GM03348 (cell line): ENCODE results near the gene TRPV5.

ENCODE experiments used
- DNase-seq: peaks from one replicate; pipeline ENCODE4 v3.0.0; 2012; ENCODE audit warnings: low spot score

TRPV5 gene

DNA sequence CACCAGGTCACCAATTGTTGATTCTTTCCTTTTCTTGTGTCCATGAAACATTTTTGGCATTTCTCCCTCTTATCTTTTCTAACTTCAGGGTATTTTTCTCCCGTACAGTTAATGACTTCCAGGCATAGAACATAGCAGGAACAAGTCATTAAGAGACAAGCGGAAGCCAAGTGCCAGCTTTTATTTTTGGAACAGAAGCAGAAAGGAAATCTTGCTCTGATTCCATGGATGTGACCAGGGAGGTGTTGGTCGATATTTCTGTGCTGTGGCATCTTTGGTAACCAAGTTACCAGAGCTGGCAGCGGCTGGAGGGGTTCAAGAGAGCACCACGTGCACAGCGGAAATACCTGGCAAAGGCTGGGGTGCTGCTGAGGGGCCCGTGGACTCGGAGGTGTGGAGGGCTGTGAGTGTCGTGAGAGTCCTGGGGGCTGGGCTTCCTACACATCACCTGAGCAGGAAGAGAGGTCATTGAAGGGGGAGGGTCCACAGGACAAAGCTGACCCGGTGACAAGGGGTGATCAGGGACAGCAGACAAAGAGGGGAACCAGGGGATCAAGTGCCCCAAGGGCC lies 7.5 kb upstream of the TRPV5 start:
- no peak for DNase-seq

DNA sequence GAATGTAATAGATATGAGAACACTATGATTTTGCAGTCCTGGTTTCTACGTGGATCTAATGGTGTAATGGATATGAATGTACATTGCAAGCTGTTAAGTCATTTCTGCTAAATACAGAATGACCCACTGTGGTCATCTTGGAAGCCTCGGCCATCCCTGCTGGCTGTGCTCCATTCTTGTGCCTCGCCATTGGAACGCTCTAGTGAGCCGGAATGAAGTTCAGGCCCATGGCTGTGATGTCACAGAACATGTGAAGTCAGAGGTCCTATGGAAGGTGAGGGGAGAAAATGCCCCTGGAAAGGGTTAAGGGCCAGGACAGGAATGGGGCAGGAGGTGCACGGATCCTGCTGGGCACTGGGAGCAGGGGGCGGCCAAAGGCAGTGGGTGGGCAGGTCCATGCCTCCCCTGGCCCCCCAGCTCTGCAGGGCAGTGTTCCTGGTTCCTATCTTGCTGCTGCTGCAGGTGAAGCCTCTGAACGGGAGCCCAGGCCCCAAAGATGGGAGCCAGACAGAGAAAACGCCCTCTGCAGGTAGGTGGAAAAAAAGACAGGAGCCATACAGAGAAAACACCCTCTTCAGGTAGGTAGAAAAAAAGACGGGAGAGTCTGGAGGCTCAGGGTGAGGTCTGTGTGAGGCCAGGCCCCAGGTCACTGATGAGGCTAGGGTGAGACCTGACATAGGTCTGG lies 5.8 kb upstream of the TRPV5 start, which contains the start of gene LLCFC1:
TSS of gene LLCFC1 (plus strand) at position 259 of the 685 bp plus-strand sequence. CDS start at position 397, 138 bp downstream.
- DNase-seq = no peak

DNA sequence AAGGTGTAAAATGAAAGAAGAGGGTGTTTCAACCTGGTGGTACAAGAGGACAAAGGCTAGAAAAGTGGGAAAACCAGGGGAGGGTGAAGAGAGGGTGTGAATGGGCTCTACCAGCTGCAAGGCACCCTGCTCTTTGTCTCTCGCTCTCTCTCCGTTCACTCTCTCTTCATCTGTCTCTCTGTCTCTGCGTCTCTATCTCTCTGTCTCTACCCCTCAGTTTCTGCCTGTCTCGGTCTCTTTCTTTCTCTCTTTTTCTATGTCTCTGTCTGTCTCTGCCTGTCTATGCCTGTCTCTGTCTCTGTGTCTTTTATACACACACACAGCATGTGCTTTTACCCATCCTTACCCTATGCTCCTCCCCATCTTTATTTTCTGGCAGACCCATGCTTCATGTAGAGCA lies 5.1 kb upstream of the TRPV5 start:
- no peak for DNase-seq

DNA sequence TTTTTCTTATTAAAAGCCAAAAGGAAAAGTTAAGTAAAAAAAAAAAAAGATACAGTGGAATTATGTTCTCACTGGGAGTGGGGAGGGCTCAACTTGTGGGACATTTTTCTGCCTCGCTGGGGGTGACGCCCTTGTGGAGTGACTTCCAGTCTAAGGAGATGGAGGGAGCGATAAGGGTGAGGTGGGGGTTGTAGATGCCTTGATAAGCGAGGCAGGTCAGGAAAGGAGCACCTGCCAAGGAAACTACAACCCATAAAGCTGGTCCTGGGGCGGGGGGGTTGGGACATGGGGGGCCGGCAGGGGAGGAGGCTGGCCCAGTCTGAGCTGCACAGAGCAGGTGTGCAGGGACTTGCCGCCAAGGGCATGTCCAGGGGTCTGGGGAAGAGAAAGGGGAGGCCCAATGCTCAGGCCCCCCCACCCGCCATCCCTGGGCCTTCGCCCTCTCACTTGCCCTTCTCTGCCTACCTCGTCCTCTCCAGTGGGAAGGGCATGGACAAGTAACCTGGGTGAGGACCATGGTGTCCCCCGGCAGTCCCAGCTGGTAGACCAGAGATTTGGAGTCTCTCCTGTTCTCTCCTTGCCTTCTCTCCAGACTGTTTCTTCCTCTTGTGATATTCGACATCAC lies 2.5 kb upstream of the TRPV5 start:
- no peak for DNase-seq

DNA sequence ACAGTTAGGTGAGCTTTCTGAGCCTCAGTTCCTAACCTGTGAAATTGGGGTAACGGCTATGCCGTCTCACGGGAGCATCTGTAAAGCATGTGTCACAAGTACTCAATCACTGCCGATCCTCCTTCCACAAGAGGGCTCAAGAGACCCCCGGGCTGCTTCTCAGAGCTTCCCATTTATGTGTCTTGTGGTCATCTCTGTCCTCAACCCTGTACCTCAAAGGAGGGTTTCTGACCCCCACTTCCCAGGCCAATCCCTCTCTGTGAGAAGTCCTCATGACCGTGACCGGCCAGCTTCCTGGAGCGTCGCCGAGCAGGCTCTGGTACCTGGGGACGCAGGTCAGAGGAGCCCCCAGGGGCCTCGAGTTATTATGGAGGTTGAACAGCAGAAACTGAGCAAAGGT lies 510 bp upstream of the TRPV5 start:
- no peak for DNase-seq

DNA sequence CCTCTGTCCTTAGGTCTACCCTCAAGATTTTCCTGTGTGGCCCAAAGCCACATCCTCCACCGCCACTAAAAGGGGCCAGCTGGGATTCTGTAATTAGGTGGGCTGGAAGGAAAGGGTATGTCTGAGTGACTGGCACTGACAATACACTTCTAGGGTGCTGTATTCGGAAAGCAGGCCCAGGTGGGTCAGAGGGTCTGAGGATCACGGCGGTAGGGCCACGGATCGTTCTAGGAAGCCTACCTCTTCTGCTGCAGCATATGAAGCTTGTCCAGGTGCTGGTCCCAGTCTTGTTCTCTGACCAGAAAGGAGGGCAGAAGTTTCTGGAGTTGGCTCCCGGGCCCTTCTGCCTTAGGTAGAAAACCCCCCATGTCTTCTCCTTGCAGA lies 462 bp downstream of the TRPV5 start:
- DNase-seq = no peak

DNA sequence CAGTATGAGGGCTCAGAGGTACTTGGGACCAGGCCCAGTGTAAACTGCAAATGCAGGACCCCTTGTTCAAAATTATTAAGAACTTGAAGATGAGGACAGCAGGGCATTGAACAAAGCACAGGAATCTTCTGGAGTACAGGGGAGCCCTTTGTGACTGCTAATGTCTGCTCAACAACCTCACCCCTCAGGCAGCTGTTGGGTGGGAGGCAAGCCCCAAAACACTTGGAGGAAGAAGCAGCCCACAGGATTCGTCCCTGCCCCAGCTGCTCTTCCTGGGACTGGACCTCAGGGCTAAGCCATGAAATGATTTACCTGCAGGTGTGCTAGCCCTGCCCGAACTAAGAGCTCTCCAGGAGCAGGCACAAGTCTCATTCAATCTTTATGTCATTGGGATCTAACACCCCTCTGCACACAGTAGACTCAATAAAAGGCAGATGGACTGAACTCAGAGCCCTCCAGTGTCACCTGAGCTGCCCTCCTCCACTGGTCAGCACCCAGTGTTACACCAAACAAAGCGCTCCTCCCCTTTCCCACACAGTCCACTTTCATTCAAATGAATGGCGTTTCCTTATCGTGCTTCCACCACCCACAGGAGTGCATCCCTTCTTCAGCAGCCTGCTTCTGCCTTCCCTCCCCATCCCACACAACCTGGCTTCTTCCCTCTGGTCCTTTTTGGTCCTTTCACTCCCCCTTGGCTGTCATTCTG lies 1.0 kb downstream of the TRPV5 start:
- no peak for DNase-seq

DNA sequence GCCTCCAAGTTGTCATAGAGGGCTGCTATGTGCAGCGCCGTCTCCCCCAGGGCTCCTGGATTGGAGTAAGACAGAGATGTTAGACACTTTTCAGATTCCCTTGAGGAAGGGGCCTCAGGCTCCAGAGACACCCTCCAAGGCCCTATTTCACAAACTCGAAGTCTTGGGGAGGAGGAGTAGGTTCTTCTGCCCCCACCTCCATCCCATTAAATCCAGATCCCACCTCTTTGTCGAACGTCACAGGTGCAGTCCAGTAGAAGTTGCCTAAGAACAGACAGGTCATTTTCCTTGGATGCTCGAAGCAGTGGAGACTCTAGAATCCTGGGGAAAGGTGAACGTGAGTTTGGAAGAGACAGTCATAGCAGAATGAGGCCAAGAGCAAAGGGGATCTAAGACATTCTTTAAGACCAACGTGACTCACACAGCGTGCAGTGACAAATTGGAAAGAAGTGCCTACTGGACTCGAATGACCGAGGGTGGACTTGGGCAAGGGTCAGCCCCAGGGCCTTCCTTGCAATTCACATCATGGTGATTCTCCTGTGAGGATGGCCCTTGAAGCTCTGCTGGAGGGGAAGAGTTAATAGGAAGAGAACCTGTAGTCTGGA lies 3.3 kb downstream of the TRPV5 start:
- DNase-seq = no peak

DNA sequence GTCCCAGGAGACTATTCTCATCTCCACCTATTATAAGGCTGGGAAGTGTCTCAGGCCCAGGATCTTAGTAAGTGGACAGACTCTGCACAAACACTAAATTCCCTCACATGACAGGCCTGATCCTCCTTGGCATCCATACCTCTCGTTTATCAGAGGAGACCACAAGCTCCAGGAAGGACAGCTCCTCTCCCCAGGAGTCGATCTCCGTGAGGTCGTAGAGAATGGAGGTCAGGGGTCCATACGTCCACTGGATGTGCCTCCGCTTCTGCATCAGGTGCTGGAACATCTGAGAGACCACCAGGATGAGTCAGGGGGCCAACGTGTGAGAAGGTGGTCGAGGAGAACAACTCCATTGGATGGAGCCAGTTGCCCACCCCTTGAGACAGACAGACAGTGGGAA lies 5.6 kb downstream of the TRPV5 start:
- no peak for DNase-seq

DNA sequence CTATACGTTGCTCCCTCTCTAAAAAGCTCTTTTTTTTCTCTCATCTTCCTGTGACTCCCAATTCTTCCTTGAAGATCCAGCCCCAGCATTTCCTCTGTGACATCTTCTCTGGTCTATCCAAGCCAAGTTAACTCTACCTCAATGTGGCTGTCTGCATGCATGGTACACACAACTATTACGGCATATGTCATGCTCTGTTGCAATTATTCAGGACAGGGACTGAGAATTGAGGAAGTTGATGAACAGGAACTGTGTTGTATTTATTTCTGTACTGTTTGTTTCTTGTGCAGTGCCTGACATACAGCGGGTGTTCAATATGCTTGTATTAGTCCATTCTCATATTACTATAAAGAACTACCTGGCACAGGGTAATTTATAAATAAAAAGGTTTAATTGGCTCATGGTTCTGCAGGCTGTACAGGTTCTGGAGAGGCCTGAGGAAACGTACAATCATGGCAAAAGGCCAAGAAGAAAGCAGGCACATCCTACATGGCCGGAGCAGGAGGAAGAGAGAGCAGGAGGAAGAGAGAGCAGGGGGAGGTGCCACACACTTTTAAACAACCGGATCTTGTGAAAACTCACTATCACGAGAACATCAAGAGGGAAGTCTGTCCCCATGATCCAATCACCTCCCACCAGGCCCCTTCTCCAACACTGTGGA lies 6.3 kb downstream of the TRPV5 start:
- DNase-seq = no peak

DNA sequence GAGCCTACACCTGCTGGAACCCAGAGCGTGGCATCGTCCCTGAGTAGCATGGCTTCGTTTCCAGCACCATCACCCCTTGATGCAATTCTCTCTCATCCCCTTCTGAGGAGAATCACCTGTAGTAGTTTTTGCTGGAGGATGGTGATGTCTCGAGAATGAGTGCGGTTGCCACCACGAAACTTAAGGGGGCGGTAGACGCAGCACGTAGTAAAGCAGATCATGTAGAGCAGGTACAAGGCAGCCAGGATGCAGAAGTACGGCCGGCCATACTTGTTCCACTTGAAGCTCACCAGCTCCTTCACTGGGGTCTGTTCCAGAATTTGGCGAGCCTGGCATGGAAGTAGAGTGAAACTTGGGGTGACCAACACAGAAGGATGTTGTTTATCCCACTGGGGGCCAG lies 8.1 kb downstream of the TRPV5 start:
- DNase-seq = no peak

DNA sequence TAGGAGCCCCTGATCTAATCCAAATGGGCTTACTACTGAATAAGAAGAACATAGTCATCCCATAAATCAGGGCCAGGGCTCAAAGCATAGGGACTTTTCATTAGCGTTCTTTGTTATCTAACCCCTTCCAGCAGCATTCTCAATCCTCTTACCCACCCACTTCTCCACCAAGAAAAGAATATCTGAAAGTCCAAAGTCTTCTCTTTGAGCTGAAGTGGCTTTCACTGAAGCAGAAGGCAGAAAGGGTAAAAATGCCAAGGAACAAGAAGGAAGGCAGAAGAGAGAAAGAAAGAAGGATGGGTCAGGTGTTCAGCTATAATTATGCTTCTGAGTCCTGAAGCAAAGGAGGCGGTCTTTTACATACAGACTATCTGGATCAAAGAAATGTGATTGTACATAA lies 10.2 kb downstream of the TRPV5 start:
- DNase-seq = no peak

DNA sequence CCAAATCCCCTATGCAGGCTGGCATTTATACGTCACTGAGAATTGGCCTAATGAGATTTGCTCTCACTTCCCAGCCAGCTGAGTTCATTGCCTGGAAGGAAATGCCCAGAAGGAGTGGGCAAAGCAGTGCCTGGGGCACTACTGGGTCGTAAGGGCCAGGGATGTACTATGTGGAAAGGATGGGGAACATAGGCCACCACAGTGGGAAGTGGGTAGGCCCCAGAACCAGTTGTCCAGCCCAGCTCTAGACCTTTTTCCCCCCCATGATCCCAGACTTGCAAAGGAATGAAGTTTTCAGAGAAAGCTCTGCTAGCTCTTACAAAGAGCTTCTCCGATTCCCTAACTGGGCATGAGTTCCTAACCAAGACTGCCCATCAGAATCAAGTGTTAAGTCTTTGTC lies 13.9 kb downstream of the TRPV5 start:
- no peak for DNase-seq

DNA sequence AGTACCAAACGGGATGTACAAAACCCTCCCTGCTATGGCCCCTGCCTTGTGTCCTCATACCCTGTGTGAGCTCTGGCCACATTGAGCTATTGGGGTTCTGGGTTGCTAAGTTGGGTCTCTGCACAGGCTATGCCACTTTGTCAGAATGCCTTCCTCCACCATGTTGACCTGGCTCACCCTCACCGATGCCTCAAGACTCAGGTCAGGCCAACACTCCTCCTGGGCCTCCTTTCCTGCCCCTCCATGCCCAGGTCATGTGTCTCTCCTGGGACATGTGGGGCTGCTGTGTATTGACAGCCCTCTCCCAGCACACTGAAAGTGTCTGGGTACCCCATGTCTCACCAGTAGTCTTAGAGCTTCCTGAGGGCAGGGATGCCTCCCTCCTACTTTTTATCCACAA lies 14.6 kb downstream of the TRPV5 start:
- DNase-seq = no peak

DNA sequence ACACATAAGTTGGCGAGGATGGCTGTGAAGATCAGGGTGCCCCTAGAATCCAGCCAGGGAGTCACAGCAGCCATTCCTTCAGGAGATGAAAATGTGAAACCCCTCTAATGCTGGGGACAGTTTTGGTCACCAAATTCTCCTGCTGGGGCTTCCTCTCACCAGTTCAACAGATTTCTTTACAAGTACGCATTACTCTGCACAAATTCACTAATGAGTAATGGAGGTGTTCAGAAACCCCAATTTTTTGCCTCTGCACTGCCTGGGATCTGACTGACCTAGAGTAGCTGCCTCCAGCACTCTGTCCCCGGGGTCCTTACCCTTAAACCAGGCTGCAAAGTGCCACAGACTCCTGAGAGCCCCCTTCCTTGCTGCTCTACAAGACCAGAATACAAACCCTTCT lies 16.1 kb downstream of the TRPV5 start:
- no peak for DNase-seq

DNA sequence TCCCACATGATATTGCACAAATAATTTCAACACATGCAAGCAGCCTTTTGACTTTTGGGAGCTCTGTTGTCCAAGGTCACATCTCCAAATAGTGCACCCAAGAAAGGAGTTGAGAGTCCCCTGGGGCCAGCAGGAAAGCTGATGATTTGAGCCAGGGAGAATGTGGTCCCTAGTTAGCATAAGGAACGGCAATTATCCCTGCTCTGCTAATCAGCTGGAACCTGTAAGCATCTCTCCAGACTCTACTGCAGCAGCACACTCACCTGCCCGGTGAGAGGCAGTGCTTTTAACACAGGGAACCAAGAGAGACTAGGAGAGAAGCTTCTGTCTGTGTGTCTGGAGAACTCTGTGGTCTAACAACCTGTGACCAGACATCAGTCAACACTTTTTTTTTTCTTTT lies 17.0 kb downstream of the TRPV5 start:
- DNase-seq = no peak

DNA sequence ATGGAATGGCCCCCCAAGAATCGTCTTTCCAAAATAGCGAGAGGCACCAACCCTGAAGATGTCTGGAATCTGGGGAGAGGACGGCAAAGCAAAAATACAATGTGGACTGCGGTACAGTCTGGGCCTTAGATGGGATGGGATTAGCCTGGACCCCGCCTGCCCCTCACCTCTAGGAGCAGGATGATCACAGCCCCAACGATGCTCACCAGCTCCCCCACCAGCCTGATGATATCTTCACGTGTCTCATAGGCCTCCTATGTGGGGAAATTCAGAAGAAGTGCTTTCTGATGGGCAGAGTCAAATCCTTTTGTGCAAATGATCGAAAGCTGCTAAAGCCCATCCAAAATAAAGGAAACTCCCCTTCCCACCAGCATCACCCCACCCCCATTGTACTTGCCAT lies 18.2 kb downstream of the TRPV5 start:
- DNase-seq = no peak

DNA sequence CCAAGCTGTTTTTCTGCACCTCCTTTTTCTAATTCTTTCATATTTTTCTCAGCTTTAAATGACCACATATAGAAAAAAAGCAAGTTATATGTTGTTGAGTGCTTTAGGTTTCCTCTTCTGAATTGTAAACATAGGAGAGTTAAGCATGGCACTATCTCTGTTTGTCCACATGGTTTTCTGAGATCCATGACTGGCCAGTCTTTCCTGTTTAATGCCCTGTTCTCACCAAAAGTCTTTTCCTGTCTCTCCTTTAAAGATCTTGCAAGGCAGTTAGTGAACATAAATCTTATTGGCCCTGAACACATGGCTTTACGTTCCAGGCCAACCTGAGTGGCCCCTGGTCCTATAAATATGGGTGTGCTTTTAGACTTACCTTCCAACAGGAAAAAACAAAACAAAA lies 19.4 kb downstream of the TRPV5 start:
- DNase-seq = no peak

DNA sequence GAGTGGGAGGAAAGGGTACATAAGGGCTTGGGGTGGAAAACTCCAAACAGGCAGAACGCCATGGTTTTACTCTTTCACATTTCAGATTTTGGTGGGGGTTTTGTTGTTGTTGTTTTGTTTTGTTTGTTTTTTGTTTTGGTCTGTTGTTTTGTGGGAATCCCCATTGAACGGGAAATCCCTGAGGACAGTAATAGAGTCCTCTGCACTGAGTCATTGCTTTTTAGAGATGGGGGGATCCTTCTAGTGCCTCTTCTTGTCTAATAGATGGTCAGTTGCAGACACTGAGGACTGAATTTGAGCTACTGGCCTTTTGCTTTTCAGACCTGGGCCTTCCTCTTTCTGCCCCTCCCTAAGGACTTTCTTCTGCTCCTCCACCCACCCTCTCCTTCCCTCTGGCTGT lies 20.0 kb downstream of the TRPV5 start:
- no peak for DNase-seq

DNA sequence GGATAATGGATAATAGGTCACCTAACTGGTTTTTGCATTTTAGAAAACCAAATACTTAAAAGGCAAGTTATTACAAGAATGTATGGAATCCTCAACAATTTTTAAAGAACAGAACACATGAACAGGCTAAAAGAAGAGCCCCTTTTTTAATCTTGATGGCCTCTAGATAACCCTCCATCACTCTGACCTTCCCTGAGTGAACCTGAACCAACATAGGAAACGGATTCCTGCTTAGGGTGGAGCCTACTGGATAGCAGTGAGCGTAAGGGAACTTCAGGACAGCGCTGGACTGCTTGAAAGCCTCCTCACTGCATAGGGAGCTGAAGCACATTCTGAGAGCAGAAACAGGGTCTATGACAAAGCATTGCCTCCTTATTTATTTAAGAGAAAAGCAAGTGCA lies 20.5 kb downstream of the TRPV5 start:
- DNase-seq = no peak

DNA sequence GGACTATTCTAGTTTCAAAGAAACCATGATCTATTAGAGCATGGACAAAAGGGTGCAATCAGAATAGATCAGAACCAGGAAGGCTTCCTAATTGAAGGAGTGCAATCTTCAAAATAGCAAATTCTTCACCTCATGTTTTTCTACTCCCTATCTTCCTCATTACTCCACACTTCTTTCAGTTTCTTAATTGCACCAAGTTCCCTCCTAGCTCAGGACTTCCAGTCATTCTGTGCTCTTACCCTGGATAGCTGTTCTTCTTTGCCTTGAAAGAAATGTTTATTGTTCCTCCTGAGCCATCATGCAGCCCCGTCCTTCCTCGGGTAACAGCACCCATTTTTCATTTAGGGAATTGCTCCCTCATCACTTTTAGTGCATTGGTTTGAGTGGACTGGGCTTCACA lies 23.1 kb downstream of the TRPV5 start:
- DNase-seq = no peak

DNA sequence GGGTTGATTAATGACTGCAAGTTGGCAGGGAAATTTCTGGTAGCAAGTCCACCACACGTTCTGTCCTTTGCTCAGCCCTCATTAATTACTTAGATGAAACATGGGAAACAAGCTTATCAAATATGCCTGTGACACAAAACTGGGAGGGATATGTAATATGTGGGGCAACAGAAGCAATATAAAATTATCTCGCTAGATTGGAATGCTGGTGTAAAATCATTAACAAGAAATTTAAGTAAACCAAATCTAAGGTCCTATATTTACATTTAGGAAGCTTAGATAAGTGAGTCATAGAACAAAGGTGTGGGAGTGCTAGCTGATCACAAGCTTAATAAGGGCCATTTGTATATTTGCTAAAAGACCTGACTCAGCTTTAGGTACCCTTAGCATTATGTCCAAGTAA lies 23.5 kb downstream of the TRPV5 start:
- no peak for DNase-seq
